ENCODE results near the gene E2F2.
A peak's percentile ranks its signal among the peaks of the same experiment; 100 is the strongest.

The E2F2 gene, protein sequence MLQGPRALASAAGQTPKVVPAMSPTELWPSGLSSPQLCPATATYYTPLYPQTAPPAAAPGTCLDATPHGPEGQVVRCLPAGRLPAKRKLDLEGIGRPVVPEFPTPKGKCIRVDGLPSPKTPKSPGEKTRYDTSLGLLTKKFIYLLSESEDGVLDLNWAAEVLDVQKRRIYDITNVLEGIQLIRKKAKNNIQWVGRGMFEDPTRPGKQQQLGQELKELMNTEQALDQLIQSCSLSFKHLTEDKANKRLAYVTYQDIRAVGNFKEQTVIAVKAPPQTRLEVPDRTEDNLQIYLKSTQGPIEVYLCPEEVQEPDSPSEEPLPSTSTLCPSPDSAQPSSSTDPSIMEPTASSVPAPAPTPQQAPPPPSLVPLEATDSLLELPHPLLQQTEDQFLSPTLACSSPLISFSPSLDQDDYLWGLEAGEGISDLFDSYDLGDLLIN

DNA sequence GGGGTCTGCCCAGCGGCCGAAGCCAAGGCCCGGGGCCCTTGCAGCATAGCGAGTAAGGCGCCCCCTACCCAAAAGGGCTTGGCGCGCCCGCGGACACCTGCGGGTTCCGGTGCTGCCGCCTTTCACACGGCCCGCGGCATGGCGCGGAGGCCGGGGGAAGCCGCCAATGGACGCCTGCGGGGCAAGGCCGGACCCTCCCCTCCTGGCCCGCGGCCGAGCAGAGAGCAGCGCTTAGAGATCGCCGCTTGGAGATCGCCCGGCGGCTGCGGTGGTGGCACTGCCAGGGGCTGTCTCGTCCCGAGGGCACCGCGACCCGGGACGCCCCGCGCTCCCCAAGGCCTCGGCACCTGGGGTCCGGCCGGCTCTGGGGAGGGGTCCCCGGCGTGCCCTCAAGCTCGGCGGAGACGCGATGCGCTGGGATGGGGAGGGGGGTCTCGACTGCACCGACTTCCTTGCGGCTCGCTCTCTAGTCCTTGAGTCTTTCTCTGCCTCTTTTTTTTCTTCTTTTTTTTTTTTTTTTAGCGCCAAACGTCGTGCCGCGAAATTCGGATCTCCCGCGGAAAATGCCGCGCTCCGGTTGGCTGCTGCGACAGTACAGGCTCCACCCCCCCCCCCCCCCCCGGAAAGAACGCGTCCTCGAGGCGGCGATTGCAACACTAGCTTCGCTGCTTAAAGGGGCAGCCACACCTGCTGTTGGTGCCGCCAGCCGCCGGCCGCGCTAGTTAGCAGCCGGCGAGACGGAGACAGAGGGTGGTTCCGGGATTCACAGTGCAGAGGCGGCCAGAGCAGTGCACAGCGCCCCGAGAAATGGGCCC, at the start of gene E2F2:
Gene E2F2, minus strand, starts transcription at position 487 of the 815 bp plus-strand sequence. Its CDS starts 440 bp downstream, at position 47.
- DNase-seq (ENCODE audit: low spot score), result peak; percentile 91

DNA sequence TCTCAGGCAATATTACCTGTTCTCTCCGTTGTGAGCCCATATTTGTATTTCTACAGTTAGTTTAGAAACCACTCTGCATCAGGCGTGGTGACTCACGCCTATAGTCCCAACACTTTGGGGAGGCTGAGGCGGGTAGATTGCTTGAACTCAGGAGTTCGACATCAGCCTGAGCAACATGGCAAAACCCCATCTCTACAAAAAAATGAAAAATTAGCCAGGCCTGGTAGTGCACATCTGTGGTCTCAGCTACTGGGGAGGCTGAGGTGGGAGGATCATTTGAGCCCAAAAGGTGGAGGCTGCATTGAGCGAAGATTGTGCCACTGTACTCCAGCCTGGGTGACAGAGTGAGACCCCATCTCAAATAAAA, 47.9 kb upstream of the E2F2 start:
- no peak for DNase-seq (ENCODE audit: low spot score)

- DNase-seq (ENCODE audit: low spot score), result no peak
These were observed 47.4 kb upstream of the E2F2 start for GRCh38 chr1:23578311-23578996.

DNA sequence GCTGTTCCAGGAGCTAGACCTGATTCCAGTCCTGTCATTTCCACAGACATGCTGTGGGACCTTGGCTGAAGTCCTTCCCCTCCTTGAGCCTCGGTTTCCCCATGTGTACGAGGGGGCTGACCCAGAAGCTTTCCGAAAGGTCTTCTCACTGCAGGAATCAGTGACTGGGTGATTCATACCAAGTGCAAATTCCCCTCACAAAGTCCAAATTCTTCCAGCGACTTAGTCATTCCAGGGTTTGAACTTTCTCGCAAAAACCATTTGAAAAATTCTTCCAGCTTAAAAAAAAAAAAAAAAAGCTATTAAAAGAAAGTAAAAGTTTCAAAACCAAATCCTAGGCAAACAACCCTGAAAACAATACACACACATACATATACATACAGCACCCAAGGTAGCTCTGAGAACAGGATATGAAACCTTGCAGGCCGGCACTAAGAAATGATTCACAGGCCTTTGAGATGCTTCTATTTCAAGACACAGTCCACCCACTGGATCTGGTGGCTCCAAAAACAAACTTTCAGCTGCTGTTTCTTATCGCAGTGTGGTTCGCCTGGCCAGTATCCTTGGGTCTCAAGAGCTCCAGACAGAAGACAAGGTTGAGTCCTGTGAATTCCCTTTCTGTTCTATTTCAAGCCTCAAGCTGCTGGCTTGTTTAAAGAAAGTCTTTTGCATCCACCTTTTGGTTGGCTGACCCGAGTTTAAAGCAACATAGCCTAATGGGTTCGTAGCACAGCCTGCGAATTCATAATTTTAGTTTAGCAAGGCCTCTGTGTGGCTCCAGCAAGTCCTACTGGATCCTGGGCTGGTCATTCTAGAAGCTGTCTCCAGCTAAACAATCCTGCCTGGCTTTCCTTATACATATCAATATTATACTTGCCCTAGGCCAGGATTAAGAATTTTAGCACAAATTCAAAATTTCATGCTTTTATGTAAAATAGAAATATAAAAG, 46.3 kb upstream of the E2F2 start:
- DNase-seq (ENCODE audit: low spot score), result no peak

DNA sequence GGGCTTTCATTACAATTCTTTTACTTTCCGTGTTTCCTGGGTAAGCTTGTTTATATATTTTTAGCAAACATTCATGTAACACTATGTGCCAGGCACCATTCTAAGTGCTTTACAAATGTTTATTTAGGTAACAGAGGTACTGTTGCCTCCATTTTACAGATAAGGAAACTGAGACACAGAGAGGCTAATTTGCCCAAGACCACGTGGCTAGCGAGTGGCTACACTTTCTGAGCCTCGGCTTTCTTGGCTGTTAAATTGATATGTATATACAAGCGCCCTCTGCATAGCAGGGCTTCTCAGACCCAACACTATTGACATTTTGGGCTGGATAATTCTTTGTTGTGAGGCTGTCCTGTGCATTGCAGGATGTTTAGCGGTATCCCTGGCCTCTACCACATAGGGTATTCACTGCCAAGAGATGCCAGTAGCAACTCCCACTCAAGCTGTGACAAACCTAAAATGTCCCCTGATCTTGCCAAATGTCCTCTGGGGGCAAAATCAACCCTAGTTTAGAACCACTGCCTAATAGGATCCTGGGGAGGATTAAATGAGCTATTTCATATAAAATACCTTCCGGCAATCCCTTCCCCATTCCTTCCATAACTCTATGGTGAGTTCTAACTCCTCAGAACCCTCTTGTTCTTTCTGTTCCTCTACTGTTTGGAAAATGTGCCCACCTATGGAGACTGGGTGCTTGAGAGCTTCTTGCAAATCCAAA, 45.5 kb upstream of the E2F2 start:
- DNase-seq (ENCODE audit: low spot score), result no peak

GRCh38 chr1:23575226-23575810, 44.3 kb upstream of the E2F2 start:
- DNase-seq (ENCODE audit: low spot score), result no peak

GRCh38 chr1:23574265-23574754, 43.3 kb upstream of the E2F2 start:
- DNase-seq (ENCODE audit: low spot score), result no peak

DNA sequence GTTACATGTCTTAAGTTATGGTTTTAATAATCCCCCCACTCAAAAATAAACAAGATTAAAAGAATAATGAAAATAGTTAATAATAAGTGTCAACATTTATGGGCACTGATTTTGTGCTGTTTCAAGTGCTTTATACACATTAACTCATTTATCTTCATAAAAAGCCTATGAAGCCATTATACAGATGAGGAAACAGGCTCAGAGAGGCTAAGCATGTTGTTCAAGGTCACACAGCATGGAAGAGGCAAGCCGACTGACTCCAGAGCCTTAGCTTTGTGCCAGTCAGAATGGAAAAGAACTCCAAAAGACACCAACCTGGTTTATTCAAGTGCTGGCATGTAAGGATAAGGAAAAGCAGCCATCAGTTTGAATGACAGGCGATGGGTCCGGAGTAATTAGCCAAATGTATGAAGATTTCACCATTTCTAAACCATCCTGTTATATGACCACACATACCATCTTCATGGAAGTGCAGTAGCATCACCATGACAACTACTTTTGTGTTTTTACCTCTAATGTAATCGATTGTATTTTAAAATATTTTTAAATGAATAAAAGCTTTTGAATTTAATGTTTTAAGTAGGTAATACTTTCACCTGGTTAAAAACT, 42.6 kb upstream of the E2F2 start:
- DNase-seq (ENCODE audit: low spot score), result no peak

- DNase-seq (ENCODE audit: low spot score), result no peak
These were observed 40.4 kb upstream of the E2F2 start for GRCh38 chr1:23571465-23571864.

GRCh38 chr1:23570001-23570691, 39.1 kb upstream of the E2F2 start:
- no peak for DNase-seq (ENCODE audit: low spot score)

DNA sequence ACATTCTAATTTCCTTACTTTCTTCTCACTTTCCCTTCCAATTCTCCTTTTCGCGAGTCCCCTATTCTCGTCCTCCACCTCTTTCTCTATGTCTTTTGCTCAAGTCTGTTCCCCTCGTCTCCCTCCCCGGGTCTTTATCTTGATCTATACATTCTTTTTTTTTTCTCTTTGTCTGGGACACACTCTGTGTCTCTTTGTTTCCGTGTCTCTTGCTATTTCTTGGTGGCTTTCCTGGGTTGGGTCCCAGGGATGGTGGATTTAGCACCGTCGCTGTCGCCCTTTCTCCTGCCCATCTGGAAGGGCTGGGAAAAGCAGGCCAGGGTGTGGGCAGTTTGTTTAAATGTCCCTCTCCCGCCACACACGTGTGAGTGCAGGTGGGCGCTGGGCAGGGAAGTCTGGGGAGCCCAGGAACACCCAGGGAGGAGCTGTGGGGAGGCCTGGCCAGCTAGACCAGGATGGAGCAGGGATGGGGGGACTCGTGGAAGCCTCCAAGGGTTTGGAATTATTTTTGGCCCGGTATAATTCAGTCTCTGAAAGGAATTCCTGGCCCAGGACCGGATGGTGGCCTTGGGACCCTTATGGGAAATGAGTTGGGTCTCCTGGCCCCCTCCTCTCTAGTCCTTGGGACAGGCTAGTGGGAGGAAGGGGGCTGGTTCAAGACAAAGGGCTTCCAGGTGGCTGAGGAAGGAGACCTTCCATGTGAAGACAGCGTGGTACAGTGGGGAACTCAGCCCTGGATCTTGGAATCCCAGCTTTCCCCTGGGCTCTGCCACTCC, 37.8 kb upstream of the E2F2 start:
- DNase-seq (ENCODE audit: low spot score), result no peak

DNA sequence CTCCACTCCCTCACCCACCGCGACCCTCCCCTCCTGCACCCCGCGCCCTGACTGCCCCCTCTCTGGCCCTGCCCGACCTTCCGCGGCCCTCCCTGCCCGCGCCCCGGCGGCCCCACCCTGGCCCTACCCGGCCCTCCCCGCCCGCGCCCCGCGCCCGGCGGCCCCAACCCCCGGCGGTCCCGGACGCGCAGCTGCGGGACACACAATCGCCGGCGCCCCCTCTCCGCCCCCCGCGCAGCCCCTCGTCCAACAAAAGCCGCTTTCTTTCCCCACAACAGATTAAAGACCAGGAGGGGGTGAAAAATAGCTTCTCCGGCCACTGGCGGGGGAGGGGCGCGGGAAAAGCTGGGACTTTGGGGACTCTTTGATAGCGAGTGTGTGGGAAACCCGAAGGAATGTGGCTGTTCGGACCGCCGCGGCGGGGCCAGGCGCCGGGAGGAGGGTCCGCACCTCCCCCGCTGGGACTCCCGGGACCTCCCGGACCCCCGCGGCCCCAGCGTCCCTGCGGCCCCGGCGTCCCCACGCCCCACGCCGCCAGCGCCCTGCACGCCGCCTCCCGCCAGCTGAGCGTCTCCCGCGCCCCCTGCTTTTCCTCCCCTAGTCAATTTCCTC, 37.1 kb upstream of the E2F2 start:
- no peak for DNase-seq (ENCODE audit: low spot score)

- no peak for DNase-seq (ENCODE audit: low spot score)
These were observed 36.6 kb upstream of the E2F2 start for GRCh38 chr1:23567629-23567995.

DNA sequence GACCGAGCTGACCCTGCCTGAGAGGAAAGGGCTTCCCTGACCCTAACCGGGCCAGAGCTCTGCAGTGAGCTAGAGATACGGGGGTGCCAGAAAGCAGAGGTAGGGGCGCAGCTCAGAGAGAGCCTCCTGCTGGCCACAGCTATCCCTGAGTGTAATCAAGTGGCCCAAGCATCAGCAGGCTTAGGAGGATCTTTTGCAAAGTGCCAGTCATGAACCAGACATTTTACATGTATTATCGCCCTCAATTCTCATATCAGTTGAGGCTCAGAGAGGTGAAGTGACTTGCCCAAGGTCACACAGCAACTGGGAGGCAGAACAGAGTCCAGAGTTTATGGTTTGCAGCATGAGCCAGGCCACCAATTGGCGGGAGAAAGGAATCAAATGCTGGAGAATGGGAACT, 35.3 kb upstream of the E2F2 start:
- DNase-seq (ENCODE audit: low spot score), result no peak

GRCh38 chr1:23565776-23566175, 34.7 kb upstream of the E2F2 start:
- DNase-seq (ENCODE audit: low spot score), result no peak

DNA sequence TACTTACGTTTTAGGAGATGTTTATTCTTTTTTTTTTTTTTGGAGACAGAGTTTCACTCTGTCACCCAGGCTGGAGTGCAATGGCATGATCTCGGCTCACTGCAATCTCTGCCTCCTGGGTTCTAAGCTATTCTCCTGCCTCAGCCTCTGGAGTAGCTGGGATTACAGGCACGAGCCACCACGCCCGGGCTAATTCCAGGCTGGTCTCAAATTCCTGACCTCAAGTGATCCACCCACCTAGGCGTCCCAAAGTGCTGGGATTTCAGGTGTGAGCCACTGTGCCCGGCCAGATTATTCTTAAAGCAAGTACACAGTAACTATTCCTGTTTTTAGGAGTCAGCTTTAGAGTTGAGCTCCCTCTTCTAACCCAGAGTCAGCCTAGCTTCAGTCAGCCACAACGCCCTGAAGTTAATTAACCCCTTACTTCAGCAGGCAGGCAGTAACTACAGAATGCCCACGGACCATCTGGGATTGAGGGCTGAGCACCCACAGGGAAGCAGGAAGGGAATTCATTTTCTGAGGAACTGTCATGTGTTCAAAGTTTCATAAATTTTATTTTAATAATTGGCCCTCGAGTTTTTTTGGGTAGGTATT, 33.6 kb upstream of the E2F2 start:
- DNase-seq (ENCODE audit: low spot score), result no peak

GRCh38 chr1:23563755-23564374, 32.8 kb upstream of the E2F2 start:
- no peak for DNase-seq (ENCODE audit: low spot score)
